ENCODE data around the gene SLC9B1.
"Not testable (repeated sequence)": the region's sequence is repeated elsewhere in the genome, so short reads cannot be mapped to it uniquely, and the experiment has no call there.

SLC9B1 gene

GRCh38 chr4:103010804-103011203 lies 8.7 kb downstream of the SLC9B1 start:
- no peak for DNase-seq

DNA sequence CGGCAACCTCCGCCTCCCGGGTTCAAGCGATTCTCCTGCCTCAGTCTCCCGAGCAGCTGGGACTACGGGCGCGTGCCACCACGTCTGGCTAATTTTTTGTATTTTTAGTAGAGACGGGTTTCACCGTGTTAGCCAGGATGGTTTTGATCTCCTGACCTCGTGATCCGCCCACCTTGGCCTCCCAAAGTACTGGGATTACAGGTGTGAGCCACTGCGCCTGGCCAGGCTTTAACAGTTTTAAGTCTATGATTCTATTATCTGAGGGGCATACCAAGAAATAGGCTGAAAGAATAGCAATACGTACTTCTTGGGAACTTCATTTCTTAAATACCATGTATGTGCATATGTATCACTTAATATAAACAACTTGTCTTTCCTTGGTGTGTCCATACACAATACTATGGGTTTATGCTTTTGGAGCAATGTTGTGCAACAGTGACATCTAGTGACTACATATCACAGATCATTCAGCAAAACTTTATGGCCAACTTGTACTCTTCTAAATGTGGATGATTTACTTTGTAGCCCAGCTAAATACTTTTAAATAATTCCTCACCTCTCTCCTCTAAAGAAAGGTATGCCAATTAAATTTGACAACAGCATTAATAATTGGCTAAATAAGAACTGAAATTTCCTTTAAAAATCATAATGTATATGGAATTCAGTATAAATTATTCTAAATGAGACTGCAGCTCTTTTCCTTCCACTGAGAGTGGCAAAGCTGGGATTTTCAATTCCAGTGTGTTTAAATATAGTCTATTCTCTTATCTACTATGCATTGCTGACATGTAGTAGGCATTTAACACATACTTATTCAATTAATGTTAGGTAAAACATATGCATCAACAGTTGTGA lies 10.4 kb downstream of the SLC9B1 start:
- DNase-seq = peak; percentile 38

DNA sequence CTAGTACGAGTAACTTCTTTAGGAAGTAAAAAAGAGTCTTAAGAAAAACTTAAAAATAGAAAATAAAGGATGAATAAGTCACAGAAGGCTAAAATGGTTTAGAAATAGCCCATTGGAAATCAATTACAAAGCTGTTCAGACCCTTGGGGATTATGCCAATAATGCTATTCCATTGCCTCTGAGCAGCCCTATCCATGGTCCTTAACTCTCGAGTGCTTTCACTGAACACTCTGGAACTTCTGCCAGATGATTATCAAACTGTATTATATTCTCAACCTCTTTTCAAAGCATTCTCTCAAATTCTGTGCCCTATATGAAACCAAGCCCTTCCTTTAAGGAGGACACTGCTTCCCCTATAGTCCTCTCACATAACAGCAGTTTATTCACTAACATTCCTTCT lies 17.0 kb downstream of the SLC9B1 start:
- DNase-seq = no peak

DNA sequence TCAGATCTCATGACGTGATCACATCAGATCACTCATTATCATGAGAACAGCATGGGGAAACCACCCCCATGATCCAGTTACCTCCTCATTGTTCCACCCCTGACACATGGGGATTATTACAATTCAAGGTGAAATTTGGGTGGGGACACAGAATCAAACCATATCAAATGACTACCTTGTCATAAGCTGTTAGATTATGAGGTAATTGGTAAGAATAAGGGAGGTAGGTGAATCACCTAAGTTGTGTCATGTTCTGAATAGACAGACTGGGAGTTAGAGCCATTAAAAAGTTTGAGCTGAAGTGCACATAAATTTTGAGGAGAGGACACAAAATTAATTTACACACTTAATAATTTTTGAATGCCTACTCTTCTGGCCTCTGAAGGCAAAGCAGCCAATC lies 24.7 kb downstream of the SLC9B1 start:
- DNase-seq = no peak

DNA sequence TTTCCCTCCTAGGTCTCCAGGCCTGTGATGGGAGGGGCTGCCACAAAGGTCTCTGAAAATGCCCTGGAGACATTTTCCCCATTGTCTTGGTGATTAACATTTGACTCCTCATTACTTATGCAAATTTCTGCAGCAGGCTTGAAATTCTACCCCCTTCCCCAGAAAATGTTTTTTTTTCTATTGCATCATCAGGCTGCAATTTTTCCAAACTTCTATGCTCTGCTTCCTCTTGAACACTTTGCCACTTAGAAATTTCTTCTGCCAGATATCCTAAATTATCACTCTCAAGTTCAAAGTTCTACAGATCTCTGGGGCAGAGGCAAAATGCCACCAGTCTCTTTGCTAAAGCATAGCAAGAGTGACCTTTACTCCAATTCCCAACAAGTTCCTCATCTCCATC lies 25.5 kb downstream of the SLC9B1 start:
- not testable (repeated sequence) for DNase-seq

- no peak for DNase-seq
Observed at GRCh38 chr4:102988429-102989020, 31.0 kb downstream of the SLC9B1 start.

GRCh38 chr4:102981005-102981404 lies 38.5 kb downstream of the SLC9B1 start:
- DNase-seq = no peak

- DNase-seq = not testable (repeated sequence)
Observed at GRCh38 chr4:102961813-102962212, 57.7 kb downstream of the SLC9B1 start.

GRCh38 chr4:102959496-102959895 lies 60.0 kb downstream of the SLC9B1 start:
- no peak for DNase-seq

GRCh38 chr4:102945066-102945465 lies 74.4 kb downstream of the SLC9B1 start:
- DNase-seq = no peak

- not testable (repeated sequence) for DNase-seq
Observed at GRCh38 chr4:102938063-102938462, 81.4 kb downstream of the SLC9B1 start.

- no peak for DNase-seq
Observed at GRCh38 chr4:102935716-102936115, 83.8 kb downstream of the SLC9B1 start.

DNA sequence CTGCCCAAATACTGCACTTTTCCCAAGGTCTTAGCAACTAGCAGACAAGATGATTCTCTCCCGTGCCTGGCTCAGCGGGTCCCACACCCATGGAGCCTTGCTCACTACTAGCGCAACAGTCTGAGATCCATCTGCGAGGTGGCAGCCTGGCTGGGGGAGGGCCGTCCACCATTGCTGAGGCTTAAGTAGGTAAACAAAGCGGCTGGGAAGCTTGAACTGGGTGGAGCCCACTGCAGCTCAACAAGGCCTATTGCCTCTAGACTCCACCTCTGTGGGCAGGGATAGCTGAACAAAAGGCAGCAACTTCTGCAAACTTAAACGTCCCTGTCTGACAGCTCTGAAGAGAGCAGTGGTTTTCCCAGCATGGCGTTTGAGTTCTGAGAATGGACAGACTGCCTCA lies 99.8 kb downstream of the SLC9B1 start:
- DNase-seq = not testable (repeated sequence)

- DNase-seq = no peak
Observed at GRCh38 chr4:102918859-102919258, 100.6 kb downstream of the SLC9B1 start.

DNA sequence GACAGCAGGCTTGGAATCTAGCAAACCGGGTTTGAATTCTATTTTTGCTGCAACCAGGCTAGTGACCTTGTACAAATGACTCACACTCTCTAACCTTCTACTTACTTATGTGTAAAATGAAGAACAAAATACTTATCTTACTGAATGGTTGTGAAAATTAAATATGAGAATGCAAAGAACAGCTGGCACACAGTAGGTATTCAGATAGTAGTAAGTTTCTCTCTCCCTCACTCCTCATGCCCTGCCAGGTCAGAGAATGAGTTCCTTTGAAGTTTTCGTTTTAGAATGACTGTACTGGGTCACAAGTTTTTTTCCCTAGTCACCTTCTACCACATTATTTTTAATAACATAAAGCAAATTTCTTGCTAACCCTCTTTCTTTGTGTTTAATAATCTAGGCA lies 117.7 kb downstream of the SLC9B1 start:
- DNase-seq = no peak

DNA sequence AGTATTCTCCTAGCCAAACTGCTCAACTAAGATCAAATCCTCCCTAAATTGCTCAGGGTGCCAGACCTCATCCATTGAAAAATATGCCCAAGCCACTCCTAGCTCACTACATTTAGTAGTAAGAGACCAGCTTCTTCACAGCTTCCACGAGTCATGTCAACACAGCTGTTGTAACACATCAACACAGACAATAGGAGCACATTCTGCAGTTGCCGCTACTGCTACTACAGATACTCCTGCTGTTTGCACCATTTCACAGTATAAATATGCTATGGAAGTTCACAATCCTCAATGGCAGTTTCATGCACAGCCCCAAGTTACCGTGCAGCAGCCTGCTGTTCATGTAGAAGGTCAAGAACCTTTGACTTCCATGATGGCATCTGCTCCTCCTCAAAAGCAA lies 121.9 kb downstream of the SLC9B1 start:
- not testable (repeated sequence) for DNase-seq

DNA sequence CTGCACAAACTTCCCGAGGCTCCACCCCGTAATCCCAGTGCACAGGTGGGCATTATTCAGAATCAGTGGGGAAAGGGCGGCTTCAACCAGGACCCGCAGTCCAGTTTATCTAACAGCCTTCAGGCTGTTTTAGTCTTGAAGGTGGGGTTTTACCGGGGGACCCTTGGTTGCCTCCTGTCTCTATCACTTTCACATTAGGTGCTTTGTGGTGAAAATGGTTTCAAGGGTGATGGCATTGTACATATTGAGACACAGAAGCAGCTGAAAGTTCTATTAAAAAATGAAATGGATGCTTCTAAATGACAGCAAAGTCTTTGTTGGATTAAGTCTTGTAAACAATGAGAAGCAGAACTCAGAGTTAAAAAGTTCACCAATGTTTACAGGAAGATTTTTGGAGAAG lies 123.0 kb downstream of the SLC9B1 start:
- not testable (repeated sequence) for DNase-seq

DNA sequence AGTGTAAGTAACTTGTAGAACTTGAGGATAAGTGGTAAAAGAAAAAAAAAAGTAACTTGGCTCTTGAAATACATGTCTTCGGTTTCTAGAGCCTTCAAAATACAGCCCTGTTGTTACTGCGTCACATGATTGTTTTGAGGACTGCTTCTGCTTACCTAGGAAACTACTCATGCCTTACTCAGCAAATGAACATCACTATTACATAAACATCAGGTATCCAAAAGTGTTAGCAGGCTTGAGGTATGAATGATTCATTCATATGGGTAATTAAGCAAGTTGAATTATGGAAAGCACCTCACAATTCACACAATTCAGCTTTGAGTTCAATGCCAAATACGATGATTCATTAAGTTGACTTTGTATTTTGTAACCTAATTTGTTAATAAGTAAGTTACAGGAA lies 129.6 kb downstream of the SLC9B1 start:
- DNase-seq = not testable (repeated sequence)

- DNase-seq = not testable (repeated sequence)
Observed at GRCh38 chr4:102888570-102888969, 130.9 kb downstream of the SLC9B1 start.

- DNase-seq = no peak
Observed at GRCh38 chr4:102883278-102883677, 136.2 kb downstream of the SLC9B1 start.

GRCh38 chr4:102881343-102881742 lies 138.2 kb downstream of the SLC9B1 start:
- no peak for DNase-seq

DNA sequence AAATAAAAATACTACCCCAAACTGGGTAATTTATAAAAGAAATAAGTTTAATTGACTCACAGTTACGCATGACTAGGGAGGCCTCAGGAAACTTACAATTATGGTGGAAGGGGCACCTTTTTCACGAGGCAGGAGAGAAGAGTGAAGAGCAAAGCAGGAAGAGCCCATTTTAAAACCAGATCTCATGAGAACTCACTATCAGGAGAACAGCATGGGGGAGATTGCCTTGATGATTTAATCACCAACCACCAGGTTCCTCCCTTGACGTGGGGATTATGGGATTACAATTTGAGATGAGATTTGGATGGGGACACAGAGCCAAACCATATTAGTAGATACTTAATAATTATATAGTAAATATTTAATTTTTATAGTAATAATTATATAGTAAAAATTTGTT lies 140.6 kb downstream of the SLC9B1 start:
- no peak for DNase-seq

GRCh38 chr4:102878349-102878748 lies 141.2 kb downstream of the SLC9B1 start:
- not testable (repeated sequence) for DNase-seq

GRCh38 chr4:102877477-102878106 lies 141.9 kb downstream of the SLC9B1 start:
- not testable (repeated sequence) for DNase-seq
